ENCODE measurements around the gene ARHGEF7.
"Not testable (repeated sequence)": the region's sequence is repeated elsewhere in the genome, so short reads cannot be mapped to it uniquely, and the experiment has no call there.

Gene ARHGEF7

DNA sequence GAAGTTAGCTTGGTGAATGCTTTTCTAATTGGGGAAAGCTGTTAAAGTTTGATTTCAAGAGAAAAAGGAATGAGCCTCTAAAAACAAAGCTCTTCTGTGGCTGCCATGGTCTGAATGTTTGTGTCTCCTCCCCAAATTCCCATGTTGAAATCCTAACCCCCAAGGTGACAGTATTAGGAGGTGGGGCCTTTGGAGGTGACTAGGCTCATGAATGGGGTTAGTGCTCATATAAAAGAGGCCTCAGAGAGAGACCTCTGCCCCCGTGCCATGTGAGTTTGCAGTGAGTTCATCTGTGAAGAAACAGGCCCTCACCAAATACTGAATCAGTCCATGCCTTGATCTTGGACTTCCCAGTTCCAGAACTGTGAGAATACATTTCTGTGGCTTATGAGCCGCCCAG lies 56.5 kb downstream of the ARHGEF7 start:
- DNase-seq (ENCODE audit: low read depth in 2 of 2): no peak

DNA sequence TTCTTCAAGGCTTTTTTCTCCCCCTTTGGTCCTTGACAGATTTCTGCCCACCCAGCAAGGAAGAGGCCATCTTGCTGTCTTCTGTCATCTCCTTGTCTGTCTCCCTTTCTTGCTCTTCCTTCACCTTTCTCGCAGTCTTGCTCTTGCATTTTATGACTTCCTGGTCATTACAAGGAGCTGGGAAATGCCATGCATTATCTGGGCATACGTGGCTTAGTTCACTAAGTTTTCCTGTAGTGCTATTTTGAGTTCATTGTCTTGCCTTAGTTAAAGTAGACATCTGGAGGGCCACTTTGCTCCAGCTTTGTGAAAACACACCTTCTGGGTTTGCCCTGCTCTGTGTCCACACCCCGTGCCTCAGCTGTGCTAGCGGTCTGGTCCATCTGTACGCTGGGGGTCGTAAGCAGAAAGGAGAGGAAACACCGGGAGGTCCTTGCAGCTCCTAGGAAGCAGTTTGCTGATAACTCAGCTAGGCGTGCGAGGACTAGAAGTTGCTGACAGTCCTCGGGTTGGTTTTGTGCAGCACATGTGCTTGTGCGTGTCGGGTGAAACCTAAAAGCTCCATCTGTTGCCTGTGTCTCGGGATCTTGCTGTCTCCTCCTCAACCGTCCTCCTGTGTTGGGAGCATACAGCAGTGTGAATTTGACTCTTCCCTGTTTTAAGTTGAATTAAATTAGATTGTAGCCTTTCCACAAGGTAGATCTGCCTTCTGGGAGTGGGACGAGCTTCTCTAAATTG lies 59.4 kb downstream of the ARHGEF7 start:
- DNase-seq (ENCODE audit: low read depth in 2 of 2): no peak

DNA sequence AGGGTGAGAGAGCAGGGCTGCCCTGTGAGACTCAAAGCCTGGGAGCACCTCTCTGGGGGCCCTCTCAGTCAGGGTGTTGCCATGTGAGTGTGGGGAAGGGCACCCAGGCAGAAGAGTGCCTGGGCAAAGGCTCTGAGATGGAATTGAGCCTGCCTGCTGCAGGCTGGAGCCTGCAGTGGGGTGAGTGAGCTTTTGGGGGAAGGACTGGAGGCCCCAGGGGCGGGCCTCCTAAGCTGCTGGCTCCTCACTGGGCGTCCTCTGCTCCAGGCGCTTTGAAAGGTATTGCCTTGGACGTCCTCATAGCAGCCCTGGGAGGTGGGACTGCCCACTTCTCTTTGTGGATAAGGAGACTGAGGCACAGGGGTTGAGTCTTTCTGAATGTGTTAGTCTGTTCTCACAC lies 60.3 kb downstream of the ARHGEF7 start:
- no peak for DNase-seq (ENCODE audit: low read depth in 2 of 2)

DNA sequence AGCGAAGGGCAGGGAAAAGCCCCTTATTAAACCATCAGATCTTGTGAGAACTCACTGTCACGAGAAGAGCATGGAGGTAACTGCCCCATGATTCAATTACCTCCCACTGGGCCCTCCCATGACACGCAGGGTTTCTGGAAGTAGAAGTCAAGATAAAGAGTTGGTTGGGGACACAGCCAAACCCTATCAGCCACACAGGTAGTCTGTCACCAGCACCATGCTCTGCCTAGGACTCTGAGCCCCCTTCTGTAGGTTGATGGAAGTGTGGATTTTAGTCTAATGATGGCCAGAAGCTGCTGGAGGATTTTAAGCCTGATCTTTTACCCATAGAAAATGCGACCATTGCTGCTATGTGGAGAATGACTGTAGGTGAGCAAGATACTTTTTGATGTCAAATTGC lies 60.8 kb downstream of the ARHGEF7 start:
- DNase-seq (ENCODE audit: low read depth in 2 of 2): no peak

DNA sequence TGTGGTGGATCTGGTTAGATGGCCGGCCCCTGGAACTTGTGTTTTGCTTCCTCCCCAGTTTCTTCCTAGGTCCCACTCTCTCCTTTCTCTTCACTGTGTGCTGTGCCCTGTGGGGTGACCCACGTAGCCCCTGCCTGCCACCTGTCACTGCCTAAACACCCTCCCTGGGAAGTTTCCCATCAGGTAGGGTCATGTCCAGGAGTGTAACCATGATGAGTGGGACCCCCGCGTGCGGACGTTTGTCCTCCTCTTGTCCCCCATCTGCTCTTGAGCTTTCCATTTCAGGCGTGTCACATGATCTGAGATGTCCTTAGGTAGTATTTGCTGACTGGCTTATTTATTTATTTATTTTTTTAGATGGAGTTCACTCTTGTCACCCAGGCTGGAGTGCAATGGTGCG lies 61.3 kb downstream of the ARHGEF7 start:
- DNase-seq (ENCODE audit: low read depth in 2 of 2): no peak

DNA sequence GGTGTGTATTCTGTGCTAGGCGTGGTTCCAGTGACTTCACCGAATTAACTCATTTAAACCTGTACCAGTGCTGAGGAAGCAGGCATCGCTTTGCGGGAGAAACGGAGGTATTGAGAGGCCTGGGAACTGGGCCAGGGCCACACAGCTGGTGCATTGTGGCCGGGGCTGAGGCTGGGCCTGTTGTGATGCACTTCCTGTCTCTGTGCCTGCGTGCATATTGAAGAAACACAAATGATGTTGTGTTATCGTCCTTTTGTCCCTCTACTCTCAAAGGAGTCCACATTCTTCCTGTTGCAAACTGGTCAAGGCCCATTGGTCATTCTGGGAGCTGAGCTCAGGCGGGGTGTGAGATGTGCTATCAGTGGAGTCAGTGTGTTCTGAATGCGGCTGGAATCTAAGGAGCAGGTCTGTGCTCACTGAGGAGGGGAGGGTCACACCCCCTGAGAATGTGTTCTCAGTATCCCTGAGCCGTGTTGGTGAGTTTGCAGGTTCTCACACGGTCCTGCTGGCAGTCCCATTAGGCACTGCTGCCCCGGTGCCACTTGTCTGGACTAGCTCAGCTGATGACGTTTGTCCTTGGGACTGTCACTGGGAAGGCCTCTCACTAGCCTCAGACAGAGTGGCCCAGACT lies 62.1 kb downstream of the ARHGEF7 start:
- peak in 1 of 2 experiments; percentile 19 for DNase-seq (ENCODE audit: low read depth in 2 of 2)

DNA sequence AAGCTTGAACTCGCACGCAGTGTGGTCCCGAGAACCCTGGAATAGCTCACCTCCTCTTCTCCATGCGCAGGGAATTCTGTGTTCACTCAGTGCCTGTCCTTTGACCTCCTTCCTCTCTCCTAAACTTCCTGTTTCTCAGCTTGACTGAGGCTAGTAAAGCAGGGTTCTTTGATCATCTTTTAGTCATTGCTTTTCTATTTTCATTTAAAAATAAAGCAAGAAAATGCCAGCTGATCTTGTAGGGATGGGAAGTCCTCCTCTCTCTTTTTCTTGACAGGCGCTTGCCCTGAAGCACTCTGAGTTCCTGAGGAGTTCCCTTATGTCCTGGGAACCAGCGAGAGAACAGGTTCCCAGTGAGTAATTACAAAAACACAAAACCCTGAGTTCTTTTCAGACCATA lies 62.8 kb downstream of the ARHGEF7 start:
- DNase-seq (ENCODE audit: low read depth in 2 of 2): no peak

DNA sequence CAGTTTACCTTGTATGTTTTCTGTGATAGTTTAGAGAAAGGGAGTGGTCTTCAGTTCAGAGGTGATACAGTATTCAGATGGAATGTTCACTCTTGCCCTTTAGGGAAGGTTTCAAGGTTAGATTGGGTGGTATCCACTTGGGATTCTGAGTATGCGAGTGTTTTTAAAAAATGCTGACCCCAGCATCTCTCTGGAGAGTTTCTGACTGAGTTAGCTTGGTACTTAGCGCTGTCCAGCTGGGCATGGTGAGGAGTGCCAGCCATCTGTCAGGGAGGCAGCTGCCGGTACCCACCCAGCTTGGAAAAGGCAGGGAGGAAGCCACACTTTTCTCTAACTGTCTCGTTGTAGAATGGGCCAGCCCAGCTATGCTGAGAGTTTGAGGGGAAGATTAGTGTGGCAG lies 63.3 kb downstream of the ARHGEF7 start:
- DNase-seq (ENCODE audit: low read depth in 2 of 2): no peak

DNA sequence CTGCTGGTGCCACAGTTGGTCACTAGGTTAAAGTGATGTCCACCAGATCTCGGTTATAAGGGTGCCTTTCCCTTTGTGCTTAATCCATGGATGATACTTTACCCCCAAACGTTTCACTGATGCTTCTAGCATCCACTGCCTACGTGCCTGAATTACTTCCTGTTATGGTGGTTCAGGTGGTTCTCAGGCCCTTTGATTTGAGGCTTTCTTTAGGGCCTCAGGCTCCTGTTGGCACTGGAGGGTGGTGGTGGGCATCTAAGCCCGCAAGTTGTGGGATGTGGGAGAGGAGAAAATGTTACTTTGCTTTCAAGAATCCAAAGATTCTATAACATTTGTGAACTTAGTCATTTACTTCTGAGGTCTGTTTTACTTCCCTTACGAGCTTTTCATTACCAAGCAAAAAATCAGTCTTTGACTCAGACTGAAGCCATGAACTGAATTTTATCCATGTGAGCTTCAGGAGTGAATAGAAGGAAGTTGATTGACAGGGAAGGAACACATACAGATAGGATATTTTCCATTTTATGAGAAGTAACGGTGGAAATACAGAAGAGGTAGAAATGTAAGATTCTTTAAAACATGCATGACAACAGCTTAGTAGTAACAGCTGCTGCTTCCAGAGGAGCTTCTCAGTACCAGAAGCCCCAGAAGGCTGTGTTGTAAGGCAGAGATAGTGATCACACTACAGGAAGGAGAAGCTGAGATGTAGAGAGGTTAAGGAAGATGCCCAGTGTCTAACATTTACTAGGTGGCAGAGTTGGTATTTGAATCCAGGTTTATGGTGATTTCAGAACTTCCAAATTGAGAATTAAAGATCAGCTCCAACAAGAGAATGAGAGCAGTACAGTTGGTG lies 65.0 kb downstream of the ARHGEF7 start:
- DNase-seq (ENCODE audit: low read depth in 2 of 2): no peak

DNA sequence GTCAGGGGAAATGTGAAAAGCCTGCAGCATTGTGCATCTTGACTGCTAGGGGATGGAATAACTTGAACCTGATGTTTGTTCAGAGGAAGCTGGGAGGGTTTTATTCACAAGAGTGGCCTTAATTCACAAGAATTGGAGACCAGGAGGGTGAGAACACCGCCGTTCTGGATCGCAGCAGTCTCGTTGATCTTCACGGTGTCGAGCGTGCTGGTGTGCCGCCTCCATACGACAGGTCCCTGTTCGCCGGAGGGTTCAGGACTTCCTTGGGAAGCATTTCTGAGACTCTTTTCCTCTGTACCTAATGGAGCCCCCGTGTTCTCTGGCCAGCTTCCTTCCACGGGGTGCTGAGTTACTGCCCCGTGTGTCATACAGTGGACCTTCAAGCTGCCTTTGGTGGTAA lies 66.9 kb downstream of the ARHGEF7 start:
- no peak for DNase-seq (ENCODE audit: low read depth in 2 of 2)

DNA sequence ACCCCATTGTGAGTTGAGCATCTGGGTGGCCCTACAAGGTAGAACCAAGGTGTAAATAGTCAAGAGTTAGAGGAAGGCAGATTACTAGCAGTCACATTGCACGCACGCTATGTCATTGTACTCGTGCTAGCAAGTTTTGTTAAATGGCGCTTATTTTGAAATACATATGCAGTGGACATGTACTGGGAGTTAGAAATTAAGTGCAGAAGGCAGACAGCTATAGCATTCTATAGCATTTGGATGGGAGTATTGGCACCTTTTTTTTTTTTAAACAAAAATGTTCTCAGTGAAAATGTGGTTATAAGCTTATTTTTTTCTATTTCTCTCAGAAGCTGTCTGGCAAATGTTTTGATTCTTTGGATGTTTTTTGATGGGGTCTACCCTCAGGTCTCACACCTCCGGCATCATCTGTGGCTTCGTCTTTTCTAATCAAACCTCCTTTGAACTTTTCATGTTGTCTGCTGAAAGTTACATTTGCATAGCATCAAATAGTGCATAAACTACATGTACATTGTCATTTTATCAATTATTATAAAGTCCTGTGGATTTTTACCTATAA lies 68.1 kb downstream of the ARHGEF7 start:
- no peak for DNase-seq (ENCODE audit: low read depth in 2 of 2)

DNA sequence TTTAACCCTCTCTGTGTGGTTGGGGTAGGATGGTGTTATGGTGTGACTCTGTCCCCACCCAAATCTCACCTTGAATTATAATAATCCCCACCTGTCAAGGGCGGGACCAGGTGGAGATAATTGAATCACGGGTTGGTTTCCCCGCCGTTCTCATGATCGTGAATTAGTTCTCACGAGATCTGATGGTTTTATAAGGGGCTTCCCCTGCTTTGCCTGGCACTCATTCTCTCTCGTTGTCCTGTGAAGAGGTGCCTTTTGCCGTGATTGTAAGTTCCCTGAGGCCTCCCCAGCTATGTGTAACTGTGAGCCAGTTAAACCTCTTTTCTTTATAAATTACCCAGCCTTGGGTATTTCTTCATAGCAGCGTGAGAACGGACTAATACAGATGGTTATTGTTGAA lies 68.8 kb downstream of the ARHGEF7 start:
- DNase-seq (ENCODE audit: low read depth in 2 of 2): no peak

DNA sequence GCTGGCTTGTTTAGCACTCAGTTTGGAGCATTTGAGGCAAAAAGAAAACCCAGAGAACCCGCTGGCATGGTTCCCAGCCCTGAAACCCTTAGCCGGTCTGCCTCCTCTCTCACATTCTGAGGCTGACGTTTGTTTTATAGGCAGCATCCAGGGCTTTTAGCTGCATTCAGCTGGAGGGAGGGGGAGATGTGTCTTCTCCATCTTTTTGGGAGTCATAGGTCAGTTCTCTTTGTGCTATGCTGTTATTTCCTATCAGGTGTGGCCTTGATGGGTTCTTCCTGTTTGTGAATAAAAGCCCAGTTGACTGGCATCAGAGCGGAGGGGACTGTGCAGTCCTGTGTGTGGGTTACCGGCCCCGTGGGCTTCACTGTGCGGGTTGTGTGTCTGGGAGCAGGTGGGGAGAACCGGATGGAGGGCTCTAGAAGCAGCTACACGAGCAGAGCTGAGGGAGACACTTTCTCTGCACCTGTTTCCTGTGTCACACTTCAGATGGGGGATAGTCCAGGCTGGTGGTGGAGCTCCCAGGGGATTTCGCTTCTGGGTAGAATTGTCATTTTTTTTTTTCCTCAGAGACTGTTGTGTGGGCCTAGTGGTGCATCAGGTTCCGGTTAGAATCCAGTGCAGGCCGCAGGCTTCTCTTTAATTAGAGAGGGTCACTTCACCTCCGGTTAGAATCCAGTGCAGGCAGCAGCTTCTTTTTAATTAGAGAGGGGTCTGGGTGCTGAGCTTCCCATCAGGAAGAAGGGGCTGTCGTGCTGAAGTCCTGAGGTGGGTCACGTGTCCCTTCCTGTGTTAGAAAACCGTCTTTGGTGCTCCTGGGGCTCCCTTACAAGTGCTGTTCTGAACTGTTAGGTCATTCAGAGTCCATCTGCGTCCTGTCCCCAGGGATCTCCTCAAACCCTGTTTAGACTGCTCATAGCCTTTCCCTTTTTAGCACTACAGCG lies 69.6 kb downstream of the ARHGEF7 start:
- DNase-seq (ENCODE audit: low read depth in 2 of 2): no peak

DNA sequence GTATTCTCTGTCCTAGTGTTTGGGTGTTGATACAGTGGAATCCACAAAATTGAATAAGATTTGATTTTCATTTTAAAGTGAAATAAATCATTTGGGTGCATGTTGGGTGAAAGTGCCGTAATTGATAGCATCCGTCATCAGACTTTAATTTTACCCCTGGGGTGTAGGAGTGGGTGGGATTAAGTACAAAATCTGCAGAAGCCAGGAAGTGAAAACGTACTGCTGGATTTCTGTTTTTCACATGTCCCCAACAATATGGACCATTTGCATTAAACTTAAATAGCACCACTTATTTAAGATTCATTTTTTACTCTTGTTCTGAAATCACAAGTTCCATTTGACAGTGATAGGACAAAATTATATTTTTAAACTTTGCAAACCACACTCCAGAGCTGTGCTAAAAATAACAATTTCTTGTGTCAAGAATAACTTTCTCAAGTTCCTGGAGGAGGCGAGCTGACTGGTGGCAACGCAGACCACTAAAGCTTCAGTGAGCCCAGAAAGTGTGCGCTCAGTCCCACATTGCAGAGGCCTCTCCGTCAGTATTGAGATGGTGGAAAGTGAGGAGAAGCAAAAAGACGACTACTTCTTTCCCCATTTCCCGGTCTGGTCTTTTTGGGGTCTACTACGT lies 71.3 kb downstream of the ARHGEF7 start:
- no peak for DNase-seq (ENCODE audit: low read depth in 2 of 2)

DNA sequence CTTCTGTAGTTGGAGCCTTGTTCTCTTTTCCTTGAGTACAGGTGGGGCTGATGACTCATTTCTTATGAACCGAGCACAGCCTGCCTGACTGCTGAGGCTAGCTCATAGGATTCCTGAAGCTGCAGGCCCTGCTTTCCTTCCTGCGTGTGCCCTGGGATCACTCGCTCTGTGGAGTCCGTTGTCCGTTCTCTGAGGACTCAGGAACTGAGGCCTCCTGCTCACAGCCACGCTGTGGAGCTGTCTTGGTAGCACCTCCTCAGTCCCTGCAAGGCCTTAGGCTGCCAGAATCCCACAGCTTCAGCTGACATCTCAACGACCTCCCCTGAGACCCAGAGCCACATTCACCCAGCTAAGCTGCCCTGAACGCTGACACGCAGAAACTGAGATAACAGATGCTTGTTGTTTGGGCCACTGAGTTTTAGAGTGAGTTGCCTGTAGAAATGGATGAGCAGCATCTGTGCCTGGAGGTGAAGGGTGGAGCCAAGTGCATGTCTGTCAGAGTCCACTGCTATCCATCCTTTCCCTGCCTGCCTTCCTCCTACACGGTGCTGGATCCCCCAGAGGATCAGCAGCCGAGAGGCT lies 72.9 kb downstream of the ARHGEF7 start:
- no peak for DNase-seq (ENCODE audit: low read depth in 2 of 2)

DNA sequence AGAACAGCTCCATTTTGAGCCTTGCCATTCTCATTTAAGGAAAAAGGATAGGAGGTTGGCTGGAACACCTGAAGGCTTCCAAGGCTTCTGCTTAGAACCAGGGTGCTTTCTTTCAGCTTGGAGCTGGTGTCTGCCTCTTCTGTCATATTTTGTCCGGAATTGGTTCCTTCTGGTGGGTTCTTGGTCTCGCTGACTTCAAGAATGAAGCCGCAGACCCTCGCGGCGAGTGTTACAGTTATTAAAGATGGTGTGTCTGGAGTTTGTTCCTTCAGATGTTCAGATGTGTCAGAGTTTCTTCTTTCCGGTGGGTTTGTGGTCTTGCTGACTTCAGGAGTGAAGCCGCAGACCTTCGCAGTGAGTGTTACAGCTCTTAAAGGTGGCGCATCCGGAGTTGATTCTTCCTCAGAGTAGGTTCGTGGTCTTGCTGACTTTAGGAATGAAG lies 74.0 kb downstream of the ARHGEF7 start:
- DNase-seq (ENCODE audit: low read depth in 2 of 2): not testable (repeated sequence)

DNA sequence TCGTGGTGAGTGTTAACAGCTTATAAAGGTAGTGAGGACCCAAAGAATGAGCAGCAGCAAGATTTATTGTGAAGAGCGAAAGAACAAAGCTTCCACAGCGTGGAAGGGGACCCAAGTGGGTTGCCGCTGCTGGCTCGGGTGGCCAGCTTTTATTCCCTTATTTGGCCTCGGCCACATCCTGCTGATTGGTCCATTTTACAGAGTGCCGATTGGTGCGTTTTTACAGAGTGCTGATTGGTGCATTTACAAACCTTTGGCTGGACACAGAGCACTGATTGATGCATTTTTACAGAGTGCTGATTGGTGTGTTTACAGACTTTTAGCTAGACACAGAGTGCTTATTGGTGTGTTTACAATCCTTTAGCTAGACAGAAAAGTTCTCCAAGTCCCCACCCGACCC lies 74.4 kb downstream of the ARHGEF7 start:
- DNase-seq (ENCODE audit: low read depth in 2 of 2): not testable (repeated sequence)

DNA sequence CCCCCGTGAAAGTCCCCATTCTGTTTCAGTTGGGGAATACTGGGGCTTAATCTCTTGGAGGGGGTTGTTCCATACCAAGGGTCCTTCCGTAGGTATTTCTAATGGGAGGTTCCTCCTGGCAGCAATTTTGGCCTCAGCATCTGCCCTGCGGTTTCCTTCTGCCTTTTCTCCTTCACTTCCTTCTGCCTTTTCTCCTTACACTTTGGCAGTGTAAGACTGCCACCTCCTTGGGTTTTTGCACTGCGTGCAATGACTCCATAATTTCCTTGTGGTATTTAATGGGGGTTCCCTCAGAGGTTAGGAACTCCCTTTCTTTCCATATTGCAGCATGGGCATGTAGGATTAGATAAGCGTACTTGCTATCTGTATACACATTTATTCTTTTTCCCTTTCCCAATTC lies 78.1 kb downstream of the ARHGEF7 start:
- not testable (repeated sequence) for DNase-seq (ENCODE audit: low read depth in 2 of 2)

DNA sequence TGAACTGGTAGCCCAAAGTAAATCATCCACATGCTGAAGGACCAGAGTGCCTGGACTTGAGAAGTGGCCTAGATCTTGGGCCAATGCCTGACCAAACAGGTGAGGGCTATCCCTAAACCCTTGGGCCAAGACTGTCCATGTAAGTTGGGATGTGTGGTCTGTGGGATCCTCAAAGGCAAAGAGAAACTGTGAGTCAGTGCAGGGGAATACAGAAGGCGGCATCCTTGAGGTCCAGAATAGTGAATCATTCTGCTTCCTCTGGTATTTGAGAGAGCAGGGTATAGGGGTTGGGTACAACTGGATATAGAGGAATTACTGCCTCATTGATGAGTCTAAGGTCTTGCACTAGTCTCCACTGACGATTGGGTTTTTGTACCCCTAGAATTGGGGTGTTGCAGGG lies 79.5 kb downstream of the ARHGEF7 start:
- DNase-seq (ENCODE audit: low read depth in 2 of 2): peak in 1 of 2 experiments; percentile 44

DNA sequence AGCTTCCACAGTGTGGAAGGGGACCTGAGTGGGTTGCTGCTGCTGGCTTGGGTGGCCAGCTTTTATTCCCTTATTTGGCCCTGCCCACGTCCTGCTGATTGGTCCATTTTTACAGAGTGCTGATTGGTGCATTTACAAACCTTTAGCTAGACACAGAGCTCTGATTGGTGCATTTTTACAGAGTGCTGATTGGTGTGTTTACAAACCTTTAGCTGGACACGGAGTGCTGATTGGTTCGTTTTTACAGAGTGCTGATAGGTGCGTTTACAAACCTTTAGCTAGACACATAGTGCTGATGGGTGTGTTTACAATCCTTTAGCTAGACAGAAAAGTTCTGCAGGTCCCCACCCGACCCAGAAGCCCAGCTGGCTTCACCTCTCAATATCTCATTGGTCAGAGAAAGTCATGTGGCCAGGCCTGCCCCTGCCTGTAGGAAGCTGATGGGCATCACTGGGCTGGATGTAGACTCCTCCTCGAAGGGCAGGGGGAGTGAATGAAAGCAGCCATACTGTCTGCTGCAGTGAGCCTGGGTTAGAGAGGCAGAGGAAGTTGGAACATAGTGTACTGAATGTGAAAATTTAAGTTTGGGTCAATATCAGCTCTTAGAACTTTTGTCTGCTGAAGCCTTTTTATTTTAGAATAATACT lies 83.7 kb downstream of the ARHGEF7 start:
- not testable (repeated sequence) for DNase-seq (ENCODE audit: low read depth in 2 of 2)
